Stimulated activated CD8-positive, alpha-beta memory T cell treated with anti-CD3 and anti-CD28 coated beads, Interleukin-12 subunit alpha, Interleukin-12 subunit beta, amount 100 ng/mL, for 1 hour (primary cell): ENCODE measurements around the gene ZNF695.
A peak's percentile ranks its signal among the peaks of the same experiment; 100 is the strongest.
"Not testable (repeated sequence)": the region's sequence is repeated elsewhere in the genome, so short reads cannot be mapped to it uniquely, and the experiment has no call there.

Source experiments
- DNase-seq: peaks from one replicate; pipeline ENCODE4 v3.0.0-alpha.2; 2020; ENCODE audit warnings: low read depth

ZNF695 gene

DNA sequence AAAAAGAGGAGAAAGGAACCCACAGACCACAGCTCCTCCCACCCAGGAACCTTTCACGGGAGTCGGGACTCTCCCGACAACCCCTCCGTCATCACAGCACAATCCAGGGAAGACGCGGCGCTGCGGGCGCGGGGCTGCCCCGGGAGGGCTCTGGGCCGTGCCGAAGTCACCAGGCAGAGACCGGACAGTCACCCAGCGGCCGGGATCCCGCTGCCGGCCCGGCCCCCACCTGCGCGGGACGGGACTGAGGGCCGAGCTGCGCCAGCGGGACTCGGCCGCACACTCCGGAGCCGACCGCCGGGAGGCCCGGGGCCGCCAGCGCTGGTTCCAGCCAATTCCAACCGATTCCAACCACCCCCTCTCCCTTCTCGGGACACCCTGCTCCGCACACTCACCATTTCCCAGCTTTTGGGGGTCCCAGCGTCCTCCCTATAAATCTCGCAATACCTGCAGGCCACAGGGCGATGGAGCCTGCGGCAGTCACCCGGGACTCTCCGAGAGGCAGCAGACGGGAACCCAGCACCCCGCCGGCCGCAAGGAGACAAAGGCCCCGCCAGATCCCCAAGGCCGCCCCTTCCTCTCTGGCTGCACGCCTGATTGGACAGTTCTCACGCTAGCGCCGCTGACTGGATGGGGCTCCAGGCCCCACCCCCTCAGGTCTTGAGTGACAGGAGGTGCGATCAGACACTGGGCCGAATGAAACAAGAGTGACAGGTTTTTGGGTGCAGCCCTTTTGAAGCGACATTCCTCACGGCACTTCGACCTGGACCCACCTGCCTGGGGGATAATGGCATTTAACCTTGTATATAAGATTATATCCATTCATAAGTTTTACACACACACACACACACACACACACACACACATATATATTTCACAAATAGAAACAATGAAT is at the start of gene ZNF695:
Gene ZNF695, minus strand, starts transcription at position 547 of the 895 bp plus-strand sequence. Its CDS starts 149 bp downstream, at position 398.
- peak; percentile 10 for DNase-seq

DNA sequence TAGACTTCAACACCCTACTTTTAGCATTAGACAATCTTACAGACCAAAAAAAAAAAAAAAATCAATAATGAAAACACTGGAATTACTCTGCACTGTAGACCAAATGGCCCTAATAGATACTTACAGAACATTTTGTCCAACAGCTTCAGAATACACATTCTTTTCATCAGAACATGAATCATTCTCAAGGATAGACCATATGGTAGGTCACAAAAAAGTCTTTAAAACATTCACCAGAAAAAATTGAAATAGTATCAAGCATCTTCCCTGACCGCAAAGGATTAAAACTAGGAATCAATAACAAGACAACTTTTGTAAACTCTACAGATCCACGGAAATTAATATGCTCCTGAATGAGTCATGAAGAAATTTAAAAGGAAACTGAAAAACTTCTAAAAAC is 48.2 kb upstream of the ZNF695 start:
- DNase-seq = no peak

DNA sequence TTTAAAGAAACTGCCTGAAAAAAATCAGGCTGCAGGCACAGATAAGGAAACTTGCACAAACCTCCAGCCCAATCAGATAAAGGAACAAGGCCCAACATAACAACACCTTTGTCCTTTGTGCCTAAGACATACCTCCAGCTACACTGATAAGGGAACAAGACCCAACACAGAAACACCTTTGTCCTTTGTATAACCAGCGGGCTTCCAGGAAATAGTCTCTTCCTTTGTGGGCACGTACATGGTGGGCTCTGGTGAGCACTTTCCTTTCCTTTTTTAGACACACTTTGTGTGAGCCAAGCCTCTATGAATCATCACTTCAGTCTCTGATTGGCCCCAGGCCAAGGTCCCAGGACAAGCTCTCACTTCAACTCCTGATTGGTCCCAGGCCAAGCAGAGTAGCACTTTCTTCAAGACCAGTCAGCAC is 47.1 kb upstream of the ZNF695 start:
- no peak for DNase-seq

DNA sequence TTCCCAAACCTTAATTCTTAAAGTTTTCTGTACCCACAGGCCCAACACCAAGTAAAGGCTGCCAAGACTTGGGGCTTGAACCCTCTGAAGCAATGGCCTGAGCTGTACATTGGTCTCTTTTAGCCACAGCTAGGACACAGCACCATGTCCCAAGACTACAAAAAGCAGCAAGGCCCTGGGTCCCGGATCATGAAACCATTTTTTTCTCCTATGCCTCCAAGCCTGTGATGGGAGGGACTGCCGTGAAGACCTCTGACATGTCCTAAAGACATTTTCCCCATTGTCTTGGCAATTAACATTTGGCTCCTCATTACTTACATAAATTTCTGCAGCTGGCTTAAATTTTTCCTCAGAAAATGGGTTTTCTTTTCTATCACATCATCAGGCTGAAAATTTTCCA is 39.8 kb upstream of the ZNF695 start:
- DNase-seq = no peak

- DNase-seq = no peak
Measured at GRCh38 chr1:247047260-247047659, 39.4 kb upstream of the ZNF695 start.

GRCh38 chr1:247043406-247043805 is 35.5 kb upstream of the ZNF695 start:
- DNase-seq = no peak

GRCh38 chr1:247037511-247038320 is 29.9 kb upstream of the ZNF695 start:
- no peak for DNase-seq

- DNase-seq = not testable (repeated sequence)
Measured at GRCh38 chr1:247032306-247032705, 24.4 kb upstream of the ZNF695 start.

DNA sequence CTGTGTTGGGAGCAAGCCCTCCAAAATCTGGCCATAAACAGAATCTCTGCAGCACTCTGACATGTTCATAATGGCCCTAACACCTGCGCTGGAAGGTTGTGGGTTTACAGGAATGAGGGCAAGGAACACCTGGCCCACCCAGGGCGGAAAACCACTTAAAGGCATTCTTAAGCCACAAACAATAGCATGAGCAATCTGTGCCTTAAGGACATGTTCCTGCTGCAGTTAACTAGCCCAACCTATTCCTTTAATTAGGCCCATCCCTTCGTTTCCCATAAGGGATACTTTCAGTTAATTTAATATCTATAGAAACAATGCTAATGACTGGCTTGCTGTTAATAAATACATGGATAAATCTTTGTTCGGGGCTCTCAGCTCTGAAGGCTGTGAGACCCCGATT is 16.8 kb upstream of the ZNF695 start:
- not testable (repeated sequence) for DNase-seq

DNA sequence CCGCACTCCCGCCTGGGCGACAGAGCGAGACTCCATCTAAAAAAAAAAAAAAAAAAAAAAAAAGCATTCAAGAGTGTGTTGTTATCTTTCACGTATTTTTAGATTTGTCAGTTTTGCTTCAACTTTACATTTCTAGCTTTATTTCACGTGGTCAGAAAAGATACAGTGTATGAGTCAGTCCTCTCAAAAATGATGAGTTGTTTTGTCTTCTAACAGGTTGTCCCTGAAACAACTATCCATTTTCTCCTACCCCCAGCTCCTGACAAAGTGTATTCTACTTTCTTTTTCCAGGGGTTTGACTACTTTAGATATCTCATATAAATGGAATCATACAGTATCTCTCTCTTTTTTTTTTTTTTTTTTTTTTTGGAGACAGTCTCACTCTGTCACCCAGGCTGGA is 5.5 kb upstream of the ZNF695 start:
- DNase-seq = no peak

GRCh38 chr1:247008406-247008799 is 546 bp upstream of the ZNF695 start:
- DNase-seq = no peak

DNA sequence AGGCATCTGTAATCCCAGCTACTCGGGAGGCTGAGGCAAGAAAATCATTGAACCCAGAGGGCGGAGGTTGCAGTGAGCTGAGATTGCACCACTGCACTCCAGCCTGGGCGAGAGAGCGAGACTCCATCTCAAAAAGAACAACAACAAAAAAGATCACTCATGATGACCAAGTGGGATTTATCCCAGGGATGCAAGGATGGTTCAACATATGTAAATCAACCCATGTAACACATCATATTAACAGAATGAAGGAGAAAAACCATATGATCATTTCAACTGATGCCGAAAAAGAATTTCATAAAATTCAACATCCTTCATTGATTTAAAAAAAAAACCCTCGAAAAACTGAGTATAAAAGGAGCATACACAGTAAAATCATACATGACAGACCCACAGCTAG is 3.8 kb downstream of the ZNF695 start:
- not testable (repeated sequence) for DNase-seq

DNA sequence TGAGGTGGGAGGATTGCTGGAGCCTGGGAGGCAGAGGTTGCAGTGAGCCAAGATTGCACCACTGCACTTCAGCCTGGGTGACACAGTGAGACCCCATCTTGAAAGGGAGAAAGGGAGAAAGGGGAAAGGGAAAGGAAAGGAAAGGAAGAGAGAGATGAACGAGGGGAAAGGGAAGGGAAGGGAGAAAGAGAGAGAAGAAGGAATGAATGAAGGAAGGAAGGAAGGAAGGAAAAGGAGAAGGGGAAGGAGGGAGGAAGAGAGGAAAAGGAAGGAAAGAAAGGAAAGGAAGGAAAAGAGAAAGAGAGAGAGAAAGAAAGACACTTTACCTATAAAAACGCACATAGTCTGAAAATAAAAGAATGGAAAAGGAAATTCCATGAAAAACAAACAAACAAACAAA is 18.0 kb downstream of the ZNF695 start:
- DNase-seq = no peak

- DNase-seq = no peak
Measured at GRCh38 chr1:246988316-246988715, 19.5 kb downstream of the ZNF695 start.

- DNase-seq = no peak
Measured at GRCh38 chr1:246987083-246987690, 20.7 kb downstream of the ZNF695 start.

- DNase-seq = no peak
Measured at GRCh38 chr1:246978785-246979184, 29.1 kb downstream of the ZNF695 start.

DNA sequence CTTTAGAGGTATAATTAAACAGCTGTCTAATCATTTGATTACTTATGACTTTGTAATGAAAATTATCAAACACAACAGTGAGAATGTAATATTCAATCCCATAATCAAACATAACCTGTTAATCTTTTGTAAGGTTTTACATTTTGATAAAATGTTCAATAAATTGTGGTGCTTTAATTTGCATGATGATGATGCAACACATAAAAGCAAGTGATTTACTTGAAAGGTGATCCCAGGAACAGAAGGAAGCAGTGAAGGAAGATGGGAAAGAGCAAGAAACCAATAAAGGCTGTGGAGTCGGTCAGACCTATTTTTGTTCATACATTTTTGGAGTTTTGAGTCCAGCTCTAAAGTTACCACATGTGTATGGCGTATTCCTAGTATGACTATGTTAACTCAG is 29.6 kb downstream of the ZNF695 start:
- no peak for DNase-seq

- DNase-seq = no peak
Measured at GRCh38 chr1:246971969-246972368, 35.9 kb downstream of the ZNF695 start.

DNA sequence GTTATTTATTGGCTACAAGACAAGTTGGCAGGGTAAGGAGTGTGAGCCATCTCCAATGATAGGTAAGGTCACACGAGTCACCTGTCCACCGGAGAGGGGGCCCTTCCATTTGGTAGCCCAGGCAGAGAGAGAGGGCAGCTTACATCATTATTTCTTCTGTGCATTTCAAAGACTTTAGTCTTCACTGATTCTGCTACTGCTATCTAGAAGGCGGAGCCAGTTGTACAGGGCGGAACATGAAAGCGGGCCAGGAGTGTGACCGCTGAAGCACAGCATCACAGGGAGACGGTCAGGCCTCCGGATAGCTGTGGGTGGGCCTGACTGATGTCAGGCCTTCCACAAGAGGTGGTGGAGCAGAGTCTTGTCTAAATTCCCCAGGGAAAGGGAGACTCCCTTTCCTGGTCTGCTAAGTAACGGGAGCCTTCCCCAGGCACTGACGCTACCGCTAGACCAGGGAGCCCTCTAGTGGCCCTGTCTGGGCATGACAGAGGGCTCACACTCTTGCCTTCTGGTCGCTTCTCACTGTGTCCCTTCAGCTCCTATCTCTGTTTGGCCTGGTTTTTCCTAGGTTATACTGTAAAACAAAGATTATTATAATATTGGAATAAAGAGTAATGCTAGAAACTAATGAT is 36.7 kb downstream of the ZNF695 start:
- peak; percentile 5 for DNase-seq

DNA sequence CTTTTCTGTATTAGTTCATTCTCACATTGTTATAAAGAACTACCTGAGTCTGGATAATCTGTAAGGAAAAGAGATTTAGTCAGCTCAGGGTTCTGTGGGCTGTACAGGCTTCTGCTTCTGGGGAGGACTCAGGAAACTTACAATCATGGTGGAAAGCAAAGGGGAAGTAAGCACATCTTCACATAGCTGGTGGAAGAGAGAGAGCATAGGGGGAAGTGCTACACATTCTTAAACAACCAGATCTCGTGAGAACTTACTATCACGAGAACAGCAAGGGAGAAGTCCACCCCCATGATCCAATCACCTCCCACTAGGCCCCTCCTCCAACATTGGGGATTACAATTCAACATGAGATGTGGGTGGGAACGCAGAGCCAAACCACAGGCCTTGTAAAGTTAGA is 38.2 kb downstream of the ZNF695 start:
- DNase-seq = no peak

GRCh38 chr1:246966502-246966901 is 41.4 kb downstream of the ZNF695 start:
- DNase-seq = no peak
